MM.1S (cell line): ENCODE data around the gene DALRD3.

ENCODE experiments used
- DNase-seq: peaks from one replicate; pipeline ENCODE4 v3.0.0-alpha.2; 2015
- H2AFZ ChIP-seq: fragments of 300-600 bp; sonication (generic); 2 replicates; pipeline ENCODE4 v1.6.0; 2016; ENCODE audit warnings: antibody characterized with exemption, low read length
- H3F3A ChIP-seq: fragments of 300-600 bp; sonication (generic); 2 replicates; pipeline ENCODE4 v1.6.1; 2016; ENCODE audit warnings: mild to moderate bottlenecking, antibody characterized with exemption, low read length, moderate library complexity, mixed read lengths; ENCODE audit not compliant: insufficient read depth
- H3K27ac ChIP-seq: fragments of 300-600 bp; sonication (generic); 2 replicates; pipeline ENCODE4 v1.5.1; 2016; ENCODE audit warnings: mild to moderate bottlenecking, low read length
- H3K27me3 ChIP-seq: fragments of 300-600 bp; sonication (generic); replicated peaks from 2 replicates; pipeline ENCODE4 v1.6.0; 2016; ENCODE audit warnings: low read length; ENCODE audit not compliant: insufficient read depth
- H3K36me3 ChIP-seq: fragments of 300-600 bp; sonication (generic); replicated peaks from 2 replicates; pipeline ENCODE4 v1.6.1; 2016; ENCODE audit warnings: mild to moderate bottlenecking, low read length, mixed read lengths; ENCODE audit not compliant: insufficient read depth
- H3K4me1 ChIP-seq: fragments of 300-600 bp; sonication (generic); 2 replicates; pipeline ENCODE4 v1.6.1; 2016; ENCODE audit warnings: low read length, mixed read lengths
- H3K4me2 ChIP-seq: fragments of 300-600 bp; sonication (generic); 2 replicates; pipeline ENCODE4 v1.6.0; 2016; ENCODE audit warnings: low read depth, low read length
- H3K4me3 ChIP-seq: fragments of 300-600 bp; sonication (generic); 2 replicates; pipeline ENCODE4 v1.5.1; 2016; ENCODE audit warnings: low read length, mixed read lengths
- H3K79me2 ChIP-seq: fragments of 300-600 bp; sonication (generic); 2 replicates; pipeline ENCODE4 v1.6.1; 2016; ENCODE audit warnings: mixed run types, low read length, mixed read lengths
- H3K9ac ChIP-seq: fragments of 300-600 bp; sonication (generic); 2 replicates; pipeline ENCODE4 v1.6.1; 2016; ENCODE audit warnings: low read length, mixed read lengths
- H3K9me2 ChIP-seq: fragments of 300-600 bp; sonication (generic); replicated peaks from 2 replicates; pipeline ENCODE4 v1.6.1; 2016; ENCODE audit warnings: mild to moderate bottlenecking, low read length, mixed read lengths; ENCODE audit not compliant: insufficient read depth
- H3K9me3 ChIP-seq: fragments of 300-600 bp; sonication (generic); replicated peaks from 2 replicates; pipeline ENCODE4 v1.6.1; 2016; ENCODE audit warnings: mild to moderate bottlenecking, low read length, mixed read lengths; ENCODE audit not compliant: insufficient read depth
- H4K20me1 ChIP-seq: fragments of 300-600 bp; sonication (generic); 2 replicates; pipeline ENCODE4 v1.6.1; 2016; ENCODE audit warnings: mild to moderate bottlenecking, low read length, moderate library complexity, mixed read lengths; ENCODE audit not compliant: insufficient read depth
- EZH2 ChIP-seq: fragments of 300-600 bp; sonication (generic); optimal IDR thresholded peaks from 2 replicates; pipeline ENCODE3; 2017; ENCODE audit warnings: low read depth, mild to moderate bottlenecking, antibody characterized with exemption, low read length, mixed read lengths
- EZH2phosphoT487 ChIP-seq: fragments of 300-600 bp; sonication (generic); IDR thresholded peaks from 2 replicates; pipeline ENCODE4 v1.6.1; 2018; ENCODE audit warnings: antibody characterized with exemption, low read length
- TF ChIP-seq, protein P1 (sequence below): fragments of 300-600 bp; sonication (generic); IDR thresholded peaks from 2 replicates; pipeline ENCODE4 v1.5.1; 2016; ENCODE audit warnings: antibody characterized with exemption, low read length, mixed read lengths

The DALRD3 gene

GRCh38 chr3:49027634-49028033, 9.3 kb upstream of the DALRD3 start:
- no peak for DNase-seq
- Histone ChIP-seq H3K9ac (no peak overlapping the region), H3K27me3 (no peaks in the 10 kb centered on the region), H3K79me2 (peaks cover 64% of the 10 kb centered on the region), H3K27ac (no peak overlapping the region; the same call in 1 of the 2 replicates), H3K36me3 (peaks cover 14% of the 10 kb centered on the region), H3F3A (peaks cover 53% of the 10 kb centered on the region), H3K4me1 (peaks cover 52% of the 10 kb centered on the region), H3K4me2 (peak overlapping the region; percentile 95; the same call in 1 of the 2 replicates), H3K4me3 (no peak overlapping the region), H3K9me3 (no peaks in the 10 kb centered on the region), H3K9me2 (no peaks in the 10 kb centered on the region), H4K20me1 (no peaks in the 10 kb centered on the region), H2AFZ (no peak overlapping the region)
- TF ChIP-seq, protein P1, sequence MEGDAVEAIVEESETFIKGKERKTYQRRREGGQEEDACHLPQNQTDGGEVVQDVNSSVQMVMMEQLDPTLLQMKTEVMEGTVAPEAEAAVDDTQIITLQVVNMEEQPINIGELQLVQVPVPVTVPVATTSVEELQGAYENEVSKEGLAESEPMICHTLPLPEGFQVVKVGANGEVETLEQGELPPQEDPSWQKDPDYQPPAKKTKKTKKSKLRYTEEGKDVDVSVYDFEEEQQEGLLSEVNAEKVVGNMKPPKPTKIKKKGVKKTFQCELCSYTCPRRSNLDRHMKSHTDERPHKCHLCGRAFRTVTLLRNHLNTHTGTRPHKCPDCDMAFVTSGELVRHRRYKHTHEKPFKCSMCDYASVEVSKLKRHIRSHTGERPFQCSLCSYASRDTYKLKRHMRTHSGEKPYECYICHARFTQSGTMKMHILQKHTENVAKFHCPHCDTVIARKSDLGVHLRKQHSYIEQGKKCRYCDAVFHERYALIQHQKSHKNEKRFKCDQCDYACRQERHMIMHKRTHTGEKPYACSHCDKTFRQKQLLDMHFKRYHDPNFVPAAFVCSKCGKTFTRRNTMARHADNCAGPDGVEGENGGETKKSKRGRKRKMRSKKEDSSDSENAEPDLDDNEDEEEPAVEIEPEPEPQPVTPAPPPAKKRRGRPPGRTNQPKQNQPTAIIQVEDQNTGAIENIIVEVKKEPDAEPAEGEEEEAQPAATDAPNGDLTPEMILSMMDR: no peak

- no peaks in the 10 kb centered on the region for H3K27me3 ChIP-seq
- peaks cover 62% of the 10 kb centered on the region for H3F3A ChIP-seq
- DNase-seq: no peak
- H3K9me2 ChIP-seq: no peaks in the 10 kb centered on the region
- H3K79me2 ChIP-seq: peaks cover 70% of the 10 kb centered on the region
- no peak overlapping the region for H3K4me3 ChIP-seq
- H3K9ac ChIP-seq: no peak overlapping the region
- H2AFZ ChIP-seq: no peak overlapping the region
- H3K9me3 ChIP-seq: no peaks in the 10 kb centered on the region
- H3K27ac ChIP-seq: no peak overlapping the region
- peaks cover 52% of the 10 kb centered on the region for H3K4me1 ChIP-seq
- H3K36me3 ChIP-seq: peaks cover 9% of the 10 kb centered on the region; the same call in 1 of the 2 replicates
- no peaks in the 10 kb centered on the region for H4K20me1 ChIP-seq
- TF ChIP-seq EZH2phosphoT487 (no peak), EZH2 (no peak)
- TF ChIP-seq, protein P1: no peak
- H3K4me2 ChIP-seq: no peak overlapping the region
These were observed 8.2 kb upstream of the DALRD3 start for GRCh38 chr3:49026536-49026935.

- no peaks in the 10 kb centered on the region for H3K27me3 ChIP-seq
- H3K9me2 ChIP-seq: no peaks in the 10 kb centered on the region
- DNase-seq: no peak
- peaks cover 73% of the 10 kb centered on the region for H3K79me2 ChIP-seq
- peaks cover 9% of the 10 kb centered on the region; the same call in 1 of the 2 replicates for H3K36me3 ChIP-seq
- H3K4me1 ChIP-seq: peaks cover 52% of the 10 kb centered on the region
- H4K20me1 ChIP-seq: no peaks in the 10 kb centered on the region
- no peak overlapping the region for H3K9ac ChIP-seq
- no peak overlapping the region for H3K4me3 ChIP-seq
- no peaks in the 10 kb centered on the region for H3K9me3 ChIP-seq
- TF ChIP-seq, protein P1: no peak
- TF ChIP-seq EZH2: no peak
- no peak for TF ChIP-seq EZH2phosphoT487
- peak overlapping the region; percentile 30; the same call in 1 of the 2 replicates for H3K27ac ChIP-seq
- H2AFZ ChIP-seq: no peak overlapping the region
- H3F3A ChIP-seq: peaks cover 67% of the 10 kb centered on the region
- no peak overlapping the region for H3K4me2 ChIP-seq
These were observed 7.6 kb upstream of the DALRD3 start for GRCh38 chr3:49025793-49026520.
